ENCODE measurements around the gene ECSCR. TPM values are rescaled to one million over a fixed set of nuclear protein-coding genes. Genes with fewer than 3 reads are reported as not detected.
"Not testable (repeated sequence)": the region's sequence is repeated elsewhere in the genome, so short reads cannot be mapped to it uniquely, and the experiment has no call there.

The ECSCR gene
- total RNA-seq, 1 experiment from 2014 or later = not detected

DNA sequence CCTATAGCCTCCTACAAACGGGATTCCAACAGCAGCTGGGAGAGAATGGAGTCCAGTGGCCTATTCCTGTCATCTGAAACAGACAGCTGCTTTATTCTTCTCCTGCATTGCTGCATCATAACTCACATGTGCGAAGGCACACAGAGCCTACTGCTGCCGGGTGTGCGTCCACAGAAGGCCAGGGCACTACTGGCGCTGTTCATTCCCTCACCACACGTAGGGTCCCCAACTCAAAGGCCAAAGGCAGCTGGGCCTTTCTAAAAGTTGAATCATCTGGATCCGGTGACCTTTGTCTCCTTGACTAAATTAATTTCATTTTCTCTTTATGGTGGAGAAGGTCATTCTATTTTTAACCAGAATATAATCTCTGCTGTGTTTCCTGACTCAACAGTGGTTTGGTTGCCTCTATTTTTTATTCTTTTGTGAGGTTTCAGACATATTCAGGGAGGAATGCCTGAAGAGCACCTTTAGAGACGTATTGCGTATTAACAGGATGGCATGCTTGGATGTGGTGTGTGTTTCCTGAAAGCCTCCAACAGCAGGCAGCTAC is 47.9 kb downstream of the ECSCR start:
- no peak for DNase-seq (ENCODE audit: extremely low read depth, low read depth)

- no peak for DNase-seq (ENCODE audit: extremely low read depth, low read depth)
Observed at GRCh38 chr5:139413963-139414362, 48.6 kb downstream of the ECSCR start.

DNA sequence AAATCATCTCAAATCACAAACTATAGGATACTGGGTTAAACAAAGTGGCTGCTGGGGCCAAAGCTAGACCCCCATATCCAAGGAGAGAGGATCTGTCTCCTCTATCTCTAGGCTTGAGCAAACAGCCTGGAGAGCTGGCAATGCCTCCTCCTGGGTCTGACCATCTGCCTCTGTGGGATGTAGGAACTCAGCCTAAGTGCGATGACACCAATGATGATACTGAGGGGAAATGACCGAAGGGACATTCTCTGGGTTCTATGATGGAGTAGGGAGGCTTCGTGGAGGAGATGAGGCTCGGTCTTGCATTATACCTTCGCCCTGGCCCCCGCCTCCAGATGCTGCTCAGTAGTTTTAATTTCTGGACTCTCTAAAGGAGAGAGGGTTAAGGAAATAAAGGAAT is 49.4 kb downstream of the ECSCR start:
- no peak for DNase-seq (ENCODE audit: extremely low read depth, low read depth)

GRCh38 chr5:139410993-139411828 is 51.3 kb downstream of the ECSCR start:
- no peak for DNase-seq (ENCODE audit: extremely low read depth, low read depth)

DNA sequence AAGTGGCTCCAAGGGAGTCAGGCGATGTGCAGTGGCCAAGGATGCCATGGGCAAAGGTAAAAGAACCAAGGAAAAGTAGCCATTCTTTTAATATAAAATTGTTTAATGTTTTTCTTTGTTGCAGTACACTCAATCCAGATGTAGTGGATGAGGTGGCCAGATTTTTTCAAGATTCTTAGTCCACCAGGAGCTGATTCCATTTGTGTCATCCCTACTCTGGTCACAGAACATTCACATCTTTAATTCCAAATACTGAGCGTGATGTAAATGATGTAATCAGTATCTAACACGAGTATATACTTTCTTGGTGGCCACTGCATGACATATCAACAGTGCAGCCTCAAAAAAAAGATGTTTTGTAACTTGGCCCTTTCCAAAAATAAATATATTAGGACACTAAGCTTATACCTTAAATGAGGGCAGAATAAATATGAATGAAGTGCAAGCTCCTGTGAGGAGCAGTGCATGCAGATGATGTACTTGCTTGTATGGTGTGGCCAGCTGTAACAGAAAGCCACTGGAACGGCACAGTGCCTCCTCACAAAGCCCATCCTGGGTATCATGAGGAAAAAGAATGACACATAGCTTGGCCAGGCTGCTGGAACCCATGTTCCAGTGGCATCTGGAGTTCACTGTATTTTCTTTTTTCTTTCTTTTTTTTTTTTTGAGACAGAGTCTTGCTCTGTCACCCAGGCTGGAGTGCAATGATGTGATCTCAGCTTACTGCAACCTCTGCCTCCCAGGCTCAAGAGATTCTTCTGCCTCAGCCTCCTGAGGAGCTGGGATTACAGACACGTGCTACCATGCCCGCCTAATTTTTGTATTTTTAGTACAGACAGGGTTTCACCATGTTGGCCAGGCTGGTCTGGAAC is 52.2 kb downstream of the ECSCR start:
- DNase-seq (ENCODE audit: extremely low read depth, low read depth) = no peak

GRCh38 chr5:139409116-139409515 is 53.4 kb downstream of the ECSCR start:
- DNase-seq (ENCODE audit: extremely low read depth, low read depth) = not testable (repeated sequence)

DNA sequence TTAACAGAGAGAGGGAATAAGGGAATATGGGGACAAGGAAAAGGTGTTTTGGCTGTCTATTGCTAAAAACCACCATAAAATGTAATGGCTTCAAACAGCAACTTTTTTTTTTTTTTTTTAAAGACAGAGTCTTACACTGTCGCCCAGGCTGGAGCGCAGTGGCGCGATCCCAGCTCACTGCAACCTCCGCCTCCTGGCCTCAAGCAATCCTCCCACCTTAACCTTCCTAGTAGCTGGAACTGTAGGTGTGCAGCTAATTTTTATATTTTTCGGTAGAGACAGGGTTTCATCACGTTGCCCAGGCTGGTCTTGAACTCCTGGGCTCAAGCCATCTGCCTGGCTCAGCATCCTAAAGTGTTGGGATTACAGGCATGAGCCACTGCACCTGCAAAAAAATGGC is 54.4 kb downstream of the ECSCR start:
- DNase-seq (ENCODE audit: extremely low read depth, low read depth) = no peak

DNA sequence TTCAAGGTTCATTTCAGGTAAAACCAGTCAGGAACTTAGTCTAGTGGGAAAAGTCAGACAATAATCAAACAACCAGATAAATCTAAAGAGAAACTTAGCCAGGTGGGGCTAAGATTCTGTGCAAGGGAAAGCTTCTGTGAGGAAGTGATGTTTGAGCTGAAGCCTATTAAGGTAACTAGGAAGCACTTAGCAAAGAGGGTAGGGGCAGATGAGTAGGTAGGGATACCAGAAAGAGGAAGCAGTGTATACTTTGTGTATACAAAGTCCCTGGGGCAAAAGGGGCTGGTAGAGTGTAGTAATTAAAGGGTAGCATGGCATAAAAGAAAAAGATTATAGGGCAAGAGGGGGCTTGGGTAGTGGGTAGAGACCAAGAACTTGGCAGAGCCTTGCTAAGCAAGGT is 55.0 kb downstream of the ECSCR start:
- DNase-seq (ENCODE audit: extremely low read depth, low read depth) = no peak

GRCh38 chr5:139406963-139407362 is 55.6 kb downstream of the ECSCR start:
- DNase-seq (ENCODE audit: extremely low read depth, low read depth) = no peak

GRCh38 chr5:139404484-139404840 is 58.1 kb downstream of the ECSCR start:
- DNase-seq (ENCODE audit: extremely low read depth, low read depth) = no peak

DNA sequence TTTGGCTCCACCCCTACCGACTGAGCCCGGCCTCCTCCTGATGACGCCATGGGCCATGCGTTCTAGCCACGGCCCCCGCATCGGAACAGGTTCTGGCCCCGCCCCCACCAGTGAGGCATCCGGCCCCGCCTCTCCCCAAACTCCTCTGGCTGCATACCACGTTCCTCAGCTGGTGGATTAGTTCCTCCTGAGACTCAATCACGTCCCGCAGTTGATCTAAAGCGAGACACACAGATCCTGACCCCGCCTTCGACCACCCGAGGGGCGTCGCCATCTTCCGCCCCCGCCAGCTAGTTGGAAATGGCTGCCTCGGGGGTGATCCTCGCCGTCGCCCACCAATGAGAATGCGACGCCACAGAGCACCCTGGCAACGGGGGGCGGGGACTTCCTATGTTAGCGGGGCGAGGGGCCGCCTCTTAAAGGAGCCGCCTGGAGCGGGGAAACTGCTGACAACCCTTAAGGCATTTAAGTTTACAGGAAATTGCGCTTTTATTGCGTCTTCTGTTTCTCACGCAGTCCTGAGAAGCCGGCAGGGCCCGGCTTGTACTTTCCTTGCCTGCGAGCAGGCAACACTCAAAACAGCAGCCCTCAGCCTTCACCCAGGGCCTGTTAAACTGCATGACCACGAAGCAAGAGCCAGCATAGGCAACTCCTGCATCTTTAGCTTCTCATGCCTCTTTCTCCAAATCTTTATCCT is 58.6 kb downstream of the ECSCR start, which contains the start of gene SPATA24:
Gene SPATA24 (minus strand): TSS at position 303 of the 697 bp plus-strand sequence. CDS start 29 bp downstream, at position 274.
- DNase-seq (ENCODE audit: extremely low read depth, low read depth) = peak; percentile 96

DNA sequence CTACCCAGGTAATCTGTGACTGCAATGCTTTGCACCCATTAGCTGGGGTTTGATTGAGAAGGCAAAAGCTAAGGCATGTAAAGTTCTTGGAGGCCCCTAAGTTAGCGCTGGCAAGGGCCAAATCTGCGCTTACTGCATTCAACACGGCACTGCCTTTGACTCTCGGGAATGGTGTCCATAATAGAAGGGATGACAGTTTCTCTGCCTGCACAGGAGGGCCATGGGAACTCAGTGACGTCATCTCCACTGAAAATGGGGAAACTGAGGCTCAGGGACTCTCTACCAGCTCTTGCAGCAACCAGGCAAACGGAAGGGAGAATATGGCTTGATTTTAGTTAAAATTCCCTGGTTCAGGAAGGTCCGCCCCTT is 59.1 kb downstream of the ECSCR start:
- DNase-seq (ENCODE audit: extremely low read depth, low read depth) = no peak

DNA sequence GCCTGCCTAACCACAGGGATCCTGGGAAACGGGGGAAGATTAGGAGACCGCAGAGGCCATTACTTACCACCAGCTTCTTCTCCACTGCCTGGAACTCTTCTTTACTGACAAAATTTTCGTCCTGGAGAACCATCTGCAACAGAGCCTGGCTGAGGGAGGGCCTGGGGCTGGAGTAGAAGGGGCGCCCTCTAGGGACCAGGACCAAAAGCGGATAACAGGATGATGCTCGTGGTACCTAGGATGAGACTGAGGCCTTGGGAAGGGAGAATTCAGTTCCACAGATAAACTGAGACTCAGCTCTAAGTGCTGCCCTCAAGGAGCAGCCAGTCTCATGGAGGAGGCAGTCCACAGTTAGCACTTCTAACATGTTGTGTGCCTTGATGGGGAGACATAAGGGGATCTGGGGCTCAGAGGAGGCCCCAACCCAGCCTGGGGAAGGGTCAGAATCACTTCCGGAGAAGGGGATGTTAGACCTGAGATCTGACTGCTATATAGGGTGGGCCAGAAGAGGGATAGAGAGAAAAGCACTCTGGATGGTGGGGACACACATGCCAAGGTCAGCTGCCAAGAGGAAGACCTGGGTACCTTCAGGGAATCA is 59.9 kb downstream of the ECSCR start:
- DNase-seq (ENCODE audit: extremely low read depth, low read depth) = peak; percentile 24

DNA sequence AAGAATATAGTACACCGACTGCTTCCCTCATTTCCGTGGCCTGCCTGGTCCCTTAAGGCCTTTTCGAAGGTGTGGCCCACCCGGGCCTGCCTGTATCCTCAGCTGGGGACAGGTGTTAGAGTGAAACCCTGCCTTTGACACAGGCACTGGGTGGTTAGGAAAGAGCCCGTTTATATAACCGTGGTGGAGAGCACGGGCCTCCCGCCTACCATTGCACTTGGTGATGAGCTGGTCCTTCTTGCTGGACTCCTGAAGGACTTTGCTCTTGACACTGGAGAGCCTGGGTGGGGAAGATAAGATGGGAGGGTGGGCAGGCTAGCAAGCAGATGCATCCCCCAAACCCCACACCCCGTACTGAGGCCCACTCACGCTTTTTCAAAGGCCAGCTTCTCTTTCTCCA is 61.0 kb downstream of the ECSCR start:
- DNase-seq (ENCODE audit: extremely low read depth, low read depth) = no peak

GRCh38 chr5:139399501-139400121 is 62.9 kb downstream of the ECSCR start:
- no peak for DNase-seq (ENCODE audit: extremely low read depth, low read depth)

Small RNAs within 50 kb of the gene (small RNA-seq; reads per million reads assigned to genes)
- 0.06 to 2.9 reads per million in 2 experiments for gene RNU5B-4P

Other genes starting within 250 kb of the ECSCR start
- 344 and 359 TPM in 2 replicates for gene MATR3, start 169.0 kb downstream of the ECSCR start, total RNA-seq (2014; rRNA removed; shearing (Covaris generic))
- gene PAIP2, start 120.9 kb downstream of the ECSCR start, total RNA-seq (2014; rRNA removed; shearing (Covaris generic)) = 105 and 120 TPM in 2 replicates
- not detected in 2 replicates for gene SLC23A1, start 79.4 kb downstream of the ECSCR start, total RNA-seq (2014; rRNA removed; shearing (Covaris generic))
- 0.10 and 0.52 TPM in 2 replicates for gene MZB1, start 72.8 kb downstream of the ECSCR start, total RNA-seq (2014; rRNA removed; shearing (Covaris generic))
- gene PROB1, start 67.6 kb downstream of the ECSCR start, total RNA-seq (2014; rRNA removed; shearing (Covaris generic)) = 1.5 and 1.8 TPM in 2 replicates
- gene SPATA24, start 58.7 kb downstream of the ECSCR start, total RNA-seq (2014; rRNA removed; shearing (Covaris generic)) = 8.6 and 12.7 TPM in 2 replicates
- gene DNAJC18, start 23.2 kb downstream of the ECSCR start, total RNA-seq (2014; rRNA removed; shearing (Covaris generic)) = 2.2 and 8.8 TPM in 2 replicates
- not detected in 2 replicates for gene SMIM33, start 8.3 kb upstream of the ECSCR start, total RNA-seq (2014; rRNA removed; shearing (Covaris generic))
- 1.6 and 3.0 TPM in 2 replicates for gene STING1, start 20.0 kb upstream of the ECSCR start, total RNA-seq (2014; rRNA removed; shearing (Covaris generic))
- gene UBE2D2, start 98.6 kb upstream of the ECSCR start, total RNA-seq (2014; rRNA removed; shearing (Covaris generic)) = 126 and 143 TPM in 2 replicates
- 11.4 and 13.2 TPM in 2 replicates for gene CXXC5, start 185.6 kb upstream of the ECSCR start, total RNA-seq (2014; rRNA removed; shearing (Covaris generic))

Data from NCI-H460 (cell line).